Measurements from ENCODE around the gene RBBP6.
"Not testable (repeated sequence)": the region's sequence is repeated elsewhere in the genome, so short reads cannot be mapped to it uniquely, and the experiment has no call there.

Gene RBBP6

DNA sequence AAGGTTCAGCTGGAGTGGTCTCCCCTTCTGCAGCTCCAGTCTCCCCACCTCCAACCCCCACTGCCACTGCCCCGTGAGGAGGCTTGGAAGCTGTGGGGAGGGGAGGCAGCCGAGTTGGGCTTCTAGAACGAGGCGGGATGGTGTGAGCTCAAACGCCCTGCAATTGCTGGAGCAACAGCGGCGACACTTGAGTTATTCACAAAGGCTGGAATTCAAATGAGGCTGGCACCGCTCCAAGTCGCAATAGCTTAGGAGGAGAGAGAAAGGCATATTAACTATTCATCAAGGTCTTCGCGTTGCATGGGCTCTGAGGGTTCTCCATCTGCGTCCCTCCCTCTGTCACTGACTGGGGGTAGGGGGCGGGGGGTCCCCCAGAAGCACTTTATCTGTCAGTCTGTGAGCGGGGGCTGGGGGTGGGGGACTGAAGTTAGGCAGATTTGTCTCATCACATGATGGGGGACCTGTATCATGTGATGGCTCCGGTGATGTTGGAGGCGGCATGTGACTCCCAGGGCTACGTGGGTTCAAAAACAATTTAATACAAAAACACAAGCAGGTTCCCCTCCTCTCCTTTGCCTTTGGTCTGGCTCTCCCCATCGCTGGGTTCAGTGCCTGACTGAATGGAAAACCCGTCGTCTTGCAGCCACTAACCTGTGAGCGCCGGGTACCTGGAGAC, 70.5 kb downstream of the RBBP6 start:
- in situ Hi-C loops (cut with HindIII; ENCODE audit: low pct_ligation_motif_present, low pct_unique_long_range_greater_than_20kb, low sequenced_read_pairs): no loop called here
- DNase-seq: peak; percentile 61

DNA sequence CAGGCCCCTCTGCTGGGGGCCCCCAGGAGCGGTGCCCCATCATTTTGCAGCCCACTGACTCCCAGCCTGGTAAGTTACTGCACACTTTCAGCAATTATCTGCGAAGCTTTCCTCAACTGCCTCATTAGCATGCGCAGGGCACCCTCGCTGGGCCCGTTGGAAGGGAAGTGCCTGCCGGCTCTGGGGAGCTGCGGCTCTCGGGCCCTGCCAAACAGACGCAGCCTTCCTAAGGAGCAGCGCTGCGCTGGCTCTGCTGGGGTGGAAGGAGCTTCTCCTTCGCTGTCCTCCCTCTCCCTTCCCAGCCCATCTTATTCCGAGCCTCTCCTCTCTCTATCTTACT, 71.0 kb downstream of the RBBP6 start:
- in situ Hi-C loops (cut with HindIII; ENCODE audit: low pct_ligation_motif_present, low pct_unique_long_range_greater_than_20kb, low sequenced_read_pairs): no loop called here
- DNase-seq: no peak

GRCh38 chr16:24611310-24611709, 71.9 kb downstream of the RBBP6 start:
- in situ Hi-C loops (cut with HindIII; ENCODE audit: low pct_ligation_motif_present, low pct_unique_long_range_greater_than_20kb, low sequenced_read_pairs): no loop called here
- no peak for DNase-seq

DNA sequence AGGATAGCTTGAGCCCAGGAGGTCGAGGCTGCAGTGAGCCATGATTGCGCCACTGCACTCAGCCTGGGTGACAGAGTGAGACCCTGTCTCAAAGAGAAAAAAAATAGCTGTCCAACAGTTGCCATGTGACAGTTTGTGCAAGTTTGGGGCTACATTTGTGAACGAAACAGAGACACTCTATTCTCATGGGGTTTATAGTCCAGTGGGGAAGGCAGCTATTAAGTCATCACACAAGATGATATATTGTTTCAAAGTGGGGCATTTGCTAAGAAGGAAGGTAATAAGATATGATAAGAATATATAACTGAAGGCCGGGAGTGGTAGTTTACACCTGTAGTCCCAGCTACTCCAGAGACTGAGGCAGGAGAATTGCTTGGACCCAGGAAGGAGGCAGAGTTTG, 73.3 kb downstream of the RBBP6 start:
- no peak for DNase-seq
- in situ Hi-C loops (cut with HindIII; ENCODE audit: low pct_ligation_motif_present, low pct_unique_long_range_greater_than_20kb, low sequenced_read_pairs): no loop called here

DNA sequence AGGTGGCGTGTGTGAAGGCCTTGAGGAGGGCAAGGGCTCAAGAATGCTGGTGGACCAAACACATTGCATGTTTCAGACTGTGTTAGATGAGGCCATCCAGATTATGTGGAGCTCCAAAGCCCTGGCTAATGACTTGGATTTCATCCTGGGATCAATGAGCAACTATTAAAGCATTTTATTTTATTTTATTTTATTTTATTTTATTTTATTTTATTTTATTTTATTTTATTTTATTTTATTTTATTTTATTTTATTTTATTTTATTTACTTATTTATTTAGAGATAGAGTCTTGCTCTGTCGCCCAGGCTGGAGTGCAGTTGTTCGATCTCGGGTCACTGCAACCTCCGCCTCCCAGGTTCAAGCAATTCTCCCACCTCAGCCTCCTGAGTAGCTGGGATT, 73.9 kb downstream of the RBBP6 start:
- in situ Hi-C loops (cut with HindIII; ENCODE audit: low pct_ligation_motif_present, low pct_unique_long_range_greater_than_20kb, low sequenced_read_pairs); DNase-seq: not testable (repeated sequence)

- no peak for DNase-seq
- in situ Hi-C loops (cut with HindIII; ENCODE audit: low pct_ligation_motif_present, low pct_unique_long_range_greater_than_20kb, low sequenced_read_pairs): no loop called here
These were observed 78.1 kb downstream of the RBBP6 start for GRCh38 chr16:24617502-24617901.
